B cell (primary cell): ENCODE results near the gene MGAT5. TPM values are rescaled to one million over a fixed set of nuclear protein-coding genes. Genes with fewer than 3 reads are reported as not detected.

Experiments
- ATAC-seq: fragments of 200-7000 bp; cut with Tn5 transposase; one replicate; pipeline ENCODE4 v1.10.0; 2021; ENCODE audit warnings: low read depth, mild to moderate bottlenecking, moderate number of reproducible peaks, moderate library complexity
- CTCF ChIA-PET: fragments of 350-600 bp; sonication (Branson Sonifier 250); formaldehyde crosslinking; loops from one replicate; lab custom pipeline; 2021; ENCODE audit warnings: antibody characterized with exemption, inconsistent platforms; lab: Charles Lee
- POLR2A ChIA-PET: fragments of 350-600 bp; sonication (Branson Sonifier 250); formaldehyde crosslinking; loops from one replicate; lab custom pipeline; 2021; ENCODE audit warnings: antibody characterized with exemption; lab: Charles Lee
- DNase-seq: peaks from one replicate; pipeline ENCODE4 v3.0.0; 2013
- H2AFZ ChIP-seq: 2 replicates; pipeline ENCODE4 v1.6.1; 2012; ENCODE audit warnings: mild to moderate bottlenecking, low read depth, low read length; ENCODE audit not compliant: insufficient read depth, poor library complexity, severe bottlenecking
- H3K27ac ChIP-seq, 2 donors: 1 replicate in 1 of 2; 2 replicates in 1 of 2; pipeline ENCODE4 v1.5.1; 2012 to 2013; ENCODE audit warnings: low read length in 2 of 2, mild to moderate bottlenecking in 2 of 2, moderate library complexity in 1 of 2
- H3K27me3 ChIP-seq, 4 experiments: fragments of 200-600 bp in 1 of 4; sonication (generic) in 1 of 4; replicated peaks in 1 of 4; 1 replicate in 2 of 4; 2 replicates in 2 of 4; pipeline versions ENCODE4 v1.6.1 to v1.7.0; 2013 to 2016; ENCODE audit warnings: low read length in 3 of 4, mild to moderate bottlenecking in 2 of 4, mixed read lengths in 1 of 4, moderate library complexity in 1 of 4; ENCODE audit not compliant: insufficient read depth in 4 of 4, control insufficient read depth in 3 of 4; ENCODE audit errors: control extremely low read depth in 1 of 4
- H3K36me3 ChIP-seq, 2 experiments: replicated peaks in 1 of 2; 1 replicate in 1 of 2; 2 replicates in 1 of 2; pipeline versions ENCODE4 v1.6.1 to v1.7.1; 2013; ENCODE audit warnings: low read length in 1 of 2; ENCODE audit not compliant: insufficient read depth in 2 of 2, control insufficient read depth in 1 of 2; ENCODE audit errors: control extremely low read depth in 1 of 2, extremely low read depth in 1 of 2
- H3K4me1 ChIP-seq, 2 donors: fragments of 200-600 bp in 1 of 2; sonication (generic) in 1 of 2; 1 replicate in 1 of 2; 2 replicates in 1 of 2; pipeline versions ENCODE4 v1.5.1 to v1.6.1; 2013 to 2017; ENCODE audit warnings: low read length in 2 of 2; ENCODE audit not compliant: control insufficient read depth in 2 of 2, insufficient read depth in 2 of 2
- H3K4me2 ChIP-seq: replicated peaks from 2 replicates; pipeline ENCODE3; 2012; ENCODE audit warnings: mild to moderate bottlenecking, low read depth, low read length; ENCODE audit not compliant: poor library complexity, severe bottlenecking
- H3K4me3 ChIP-seq, 5 experiments: fragments of 200-600 bp in 1 of 5; sonication (generic) in 1 of 5; 1 replicate in 3 of 5; 2 replicates in 2 of 5; pipeline versions ENCODE4 v1.5.1 to v1.7.0; 2011 to 2016; ENCODE audit warnings: low read length in 4 of 5, mild to moderate bottlenecking in 4 of 5, low read depth in 2 of 5, control low read depth in 1 of 5, moderate library complexity in 1 of 5; ENCODE audit not compliant: insufficient read depth in 1 of 5; ENCODE audit errors: control extremely low read depth in 1 of 5, extremely low read depth in 1 of 5
- H3K79me2 ChIP-seq: fragments of 200-600 bp; sonication (generic); one replicate; pipeline ENCODE4 v1.6.0; 2016; ENCODE audit warnings: low read length; ENCODE audit not compliant: control insufficient read depth, insufficient read depth
- H3K9ac ChIP-seq: fragments of 200-600 bp; sonication (generic); 2 replicates; pipeline ENCODE4 v1.6.1; 2017; ENCODE audit warnings: mild to moderate bottlenecking, low read length, moderate library complexity
- H3K9me3 ChIP-seq, 3 donors: one replicate each; pipeline versions ENCODE4 v1.6.1 to v1.7.1; 2013; ENCODE audit warnings: low read length in 2 of 3; ENCODE audit not compliant: control insufficient read depth in 2 of 3, insufficient read depth in 1 of 3; ENCODE audit errors: control extremely low read depth in 1 of 3
- H4K20me1 ChIP-seq: 2 replicates; pipeline ENCODE4 v1.6.0; 2012; ENCODE audit warnings: mild to moderate bottlenecking, low read length; ENCODE audit not compliant: insufficient read depth, control insufficient read depth, poor library complexity, severe bottlenecking
- H3K27ac Mint-ChIP-seq: one replicate; pipeline ENCODE4 v1.8.0; 2021; ENCODE audit warnings: mixed read lengths
- H3K27me3 Mint-ChIP-seq: one replicate; pipeline ENCODE4 v1.8.0; 2021; ENCODE audit warnings: mixed read lengths
- H3K4me1 Mint-ChIP-seq: one replicate; pipeline ENCODE4 v1.8.0; 2021; ENCODE audit warnings: mixed read lengths
- H3K4me3 Mint-ChIP-seq: one replicate; pipeline ENCODE4 v1.8.0; 2021; ENCODE audit warnings: mixed read lengths
- H3K9me3 Mint-ChIP-seq: one replicate; pipeline ENCODE4 v1.8.0; 2022; ENCODE audit warnings: mixed read lengths; ENCODE audit not compliant: insufficient read depth
- CTCF ChIP-seq: fragments of 200-600 bp; IDR thresholded peaks from one replicate; pipeline ENCODE4 v1.8.0; 2022; ENCODE audit warnings: antibody characterized with exemption, mild to moderate bottlenecking
- EZH2 ChIP-seq: IDR thresholded peaks from 2 replicates; pipeline ENCODE4 v1.6.1; 2012; ENCODE audit warnings: borderline replicate concordance, low read depth, mild to moderate bottlenecking, moderate library complexity, low read length; ENCODE audit not compliant: insufficient read depth, poor library complexity, severe bottlenecking
- WGBS: methylation state at CpG from one replicate; pipeline ENCODE4 v1.1.5; 2013; ENCODE audit warnings: missing lambda C conversion rate; ENCODE audit not compliant: insufficient coverage; 5-methylcytosine and 5-hydroxymethylcytosine counted together
- intact Hi-C: fragments of 100-400 bp; cut with micrococcal nuclease; formaldehyde crosslinking; loops from one replicate; pipeline ENCODE4 v1.10.0; 2022
- polyA plus RNA-seq: library from polyadenylated mRNA; depleted of rRNA; stranded (reverse); fragments of >200 nt; gene quantifications from 2 replicates; pipeline ENCODE4 v1.2.3, GENCODE V29; 2012
- total RNA-seq, 2 donors: library from RNA; stranded (reverse); fragments of 120-200 nt in 1 of 2; gene quantifications; 1 replicate in 1 of 2; 2 replicates in 1 of 2; pipeline versions ENCODE4 v1.2.3 to v1.2.4, GENCODE V29; 2013 to 2022

Gene MGAT5
- total and polyA plus RNA-seq, 2 donors (not counting 1 experiment from before 2014, with no cell fraction given) = 27.2 to 184 TPM

GRCh38 chr2:134245340-134245984, 8.4 kb upstream of the MGAT5 start:
- 17% methylated on average over 1 of the region's 2 CpGs for WGBS
- Histone ChIP-seq H4K20me1 (no peaks in the 10 kb centered on the region), H3K27me3 (no peaks in the 10 kb centered on the region), H3K27ac (peak overlapping the region; percentile 50 to 83), H2AFZ (no peak overlapping the region), H3K4me1 (peaks cover 87 to 92% of the 10 kb centered on the region in 2 donors), H3K9me3 (no peaks in the 10 kb centered on the region), H3K79me2 (peaks cover 100% of the 10 kb centered on the region), H3K9ac (peak overlapping the region; percentile 15), H3K4me3 (peak overlapping the region in 2 of 5 experiments; percentile 6 to 12), H3K36me3 (no peaks in the 10 kb centered on the region), H3K4me2 (peak overlapping the region; percentile 59)
- CTCF ChIA-PET = interaction anchor here (0.6 to 9.5 kb wide), 70 partner anchors 9 to 358 kb away, joined by 3 to 197 read pairs (median 5); partner anchors contain the start of gene MGAT5
- DNase-seq = peak; percentile 84
- POLR2A ChIA-PET = interaction anchor here (0.6 to 1.7 kb wide), 5 partner anchors 17 to 127 kb away, joined by 3 to 14 read pairs (median 5); no protein-coding TSS in a partner anchor
- H3K4me3 Mint-ChIP-seq = peak overlapping the region; percentile 76
- H3K27ac Mint-ChIP-seq = peak overlapping the region; percentile 85
- H3K27me3 Mint-ChIP-seq = no peaks in the 10 kb centered on the region
- peak; percentile 80 for TF ChIP-seq CTCF
- no peak for TF ChIP-seq EZH2
- intact Hi-C loops = loop anchor here (1.0 to 2.0 kb wide), 3 partner anchors 17 to 359 kb away; no protein-coding TSS in a partner anchor
- no peaks in the 10 kb centered on the region for H3K9me3 Mint-ChIP-seq
- ATAC-seq = peak; percentile 55
- H3K4me1 Mint-ChIP-seq = peaks cover 92% of the 10 kb centered on the region
